Measurements from ENCODE around the gene KDM4B.

GRCh38 chr19:5002143-5002542 is 33.2 kb downstream of the KDM4B start:
- TF ChIP-seq L3MBTL2 (conservative IDR thresholded peaks at IDR 0.05) (no peak), FOXM1 (IDR thresholded peaks at IDR 0.05; ENCODE audit: borderline replicate concordance) (no peak), PKNOX1 (IDR thresholded peaks at IDR 0.05) (no peak), ARNT (IDR thresholded peaks at IDR 0.05) (no peak)
